HCT116 (cell line): ENCODE data around the gene CCL14. TPM values are rescaled to one million over a fixed set of nuclear protein-coding genes. Genes with fewer than 3 reads are reported as not detected.
"Not testable (repeated sequence)": the region's sequence is repeated elsewhere in the genome, so short reads cannot be mapped to it uniquely, and the experiment has no call there.

Experiments
- ATAC-seq: fragments of 200-7000 bp; cut with Tn5 transposase; 2 replicates; pipeline ENCODE4 v1.9.1; 2020; ENCODE audit warnings: mild to moderate bottlenecking, moderate library complexity
- BruUV-seq: library from RNA; stranded (reverse); fragments of 400-500 nt; replicated peaks from 2 replicates; lab custom pipeline; 2021; lab: Mats Ljungman, UMichigan
- CTCF ChIA-PET: fragments of 300-600 bp; sonication (Branson Sonifier 250); formaldehyde crosslinking; loops from one replicate; lab custom pipeline; 2021; ENCODE audit warnings: antibody characterized with exemption; lab: Charles Lee
- POLR2A ChIA-PET: fragments of 300-600, 350-600 bp; sonication (Branson Sonifier 250); formaldehyde crosslinking; loops from one replicate; lab custom pipeline; 2021; ENCODE audit warnings: antibody characterized with exemption; lab: Charles Lee
- RAD21 ChIA-PET, 2 experiments: fragments of 300-600 bp; sonication (Branson Sonifier 250); formaldehyde crosslinking; loops; one replicate each; lab custom pipeline; 2023; ENCODE audit warnings: low total read pairs in 2 of 2; ENCODE audit not compliant: uncharacterized antibody in 2 of 2, unreplicated experiment in 2 of 2, low non-redundant PET in 1 of 2; lab: Charles Lee
- DNase-seq: peaks from one replicate; pipeline ENCODE4 v3.0.0-alpha.2; 2010; ENCODE audit warnings: low read depth, low spot score
- H2AFZ ChIP-seq: fragments of 200-600 bp; shearing (Covaris generic), sonication (generic); 2 replicates; pipeline ENCODE4 v1.6.1; 2017; ENCODE audit warnings: low read depth, mixed run types, mixed read lengths, antibody characterized with exemption, low read length; ENCODE audit not compliant: poor library complexity, severe bottlenecking
- H3K27ac ChIP-seq: 2 replicates; pipeline ENCODE4 v1.5.1; 2012; ENCODE audit warnings: low read depth, low read length
- H3K27me3 ChIP-seq: fragments of 200-600 bp; sonication (generic); 2 replicates; pipeline ENCODE4 v1.6.1; 2016; ENCODE audit warnings: mixed run types, low read length, mixed read lengths; ENCODE audit not compliant: insufficient read depth
- H3K36me3 ChIP-seq, 2 experiments: fragments of 200-500 bp in 1 of 2; fragments of 200-600 bp in 1 of 2; sonication (Bioruptor generic) in 1 of 2; sonication (generic) in 1 of 2; 2 replicates each; pipeline versions ENCODE4 v1.5.1 to v1.6.1; 2014 to 2016; ENCODE audit warnings: low read length in 2 of 2, inconsistent platforms in 1 of 2, mixed read lengths in 1 of 2, mixed run types in 1 of 2; ENCODE audit not compliant: insufficient read depth in 2 of 2, control insufficient read depth in 1 of 2
- H3K4me1 ChIP-seq, 2 experiments: fragments of 200-600 bp in 1 of 2; sonication (generic) in 1 of 2; 2 replicates each; pipeline versions ENCODE4 v1.5.1 to v1.6.1; 2012 to 2017; ENCODE audit warnings: low read length in 2 of 2, inconsistent platforms in 1 of 2, mild to moderate bottlenecking in 1 of 2, mixed read lengths in 1 of 2, mixed run types in 1 of 2, moderate library complexity in 1 of 2; ENCODE audit not compliant: insufficient read depth in 2 of 2, control insufficient read depth in 1 of 2
- H3K4me2 ChIP-seq: fragments of 200-600 bp; sonication (generic); 2 replicates; pipeline ENCODE4 v1.6.1; 2017; ENCODE audit warnings: mixed run types, low read length, mixed read lengths
- H3K4me3 ChIP-seq, 2 experiments: fragments of 200-600 bp in 1 of 2; sonication (generic) in 1 of 2; replicated peaks in 1 of 2; 2 replicates each; pipeline ENCODE4 v1.5.1; 2011 to 2016; ENCODE audit warnings: low read length in 2 of 2, control low read depth in 1 of 2, low read depth in 1 of 2, mild to moderate bottlenecking in 1 of 2, mixed read lengths in 1 of 2, mixed run types in 1 of 2
- H3K79me2 ChIP-seq: fragments of 200-600 bp; sonication (generic); 2 replicates; pipeline ENCODE4 v1.6.1; 2017; ENCODE audit warnings: mild to moderate bottlenecking, mixed run types, low read length, moderate library complexity, mixed read lengths; ENCODE audit not compliant: insufficient read depth
- H3K9ac ChIP-seq: fragments of 200-600 bp; sonication (generic); 2 replicates; pipeline ENCODE4 v1.6.1; 2016; ENCODE audit warnings: low read length, mixed read lengths
- H3K9me2 ChIP-seq: fragments of 200-600 bp; sonication (generic), shearing (Covaris generic); 2 replicates; pipeline ENCODE4 v1.6.1; 2017; ENCODE audit warnings: mixed run types, mild to moderate bottlenecking, moderate library complexity; ENCODE audit not compliant: insufficient read depth
- H3K9me3 ChIP-seq, 2 experiments: fragments of 200-500 bp in 1 of 2; fragments of 200-600 bp in 1 of 2; sonication (Bioruptor generic) in 1 of 2; sonication (generic) in 1 of 2; 2 replicates each; pipeline ENCODE4 v1.6.1; 2014 to 2017; ENCODE audit warnings: low read length in 2 of 2, mixed read lengths in 2 of 2, inconsistent platforms in 1 of 2, low read depth in 1 of 2, mild to moderate bottlenecking in 1 of 2, mixed run types in 1 of 2, moderate library complexity in 1 of 2; ENCODE audit not compliant: control insufficient read depth in 1 of 2, insufficient read depth in 1 of 2
- H4K20me1 ChIP-seq: fragments of 200-600 bp; sonication (generic), shearing (Covaris generic); 2 replicates; pipeline ENCODE4 v1.6.1; 2017; ENCODE audit warnings: mixed run types, mild to moderate bottlenecking, moderate library complexity; ENCODE audit not compliant: insufficient read depth
- CEBPB ChIP-seq: IDR thresholded peaks from 2 replicates; pipeline ENCODE4 v1.6.1; 2012; ENCODE audit warnings: low read depth
- CTCF ChIP-seq, 3 experiments: fragments of 200-600 bp in 1 of 3; sonication (generic) in 1 of 3; IDR thresholded peaks in 2 of 3; conservative IDR thresholded peaks in 1 of 3; 2 replicates each; pipeline ENCODE4 v1.5.1; 2012 to 2017; ENCODE audit warnings: low read depth in 2 of 3, low read length in 2 of 3, antibody characterized with exemption in 1 of 3, borderline replicate concordance in 1 of 3, control low read depth in 1 of 3, mild to moderate bottlenecking in 1 of 3, mixed read lengths in 1 of 3, mixed run types in 1 of 3, moderate library complexity in 1 of 3; ENCODE audit not compliant: insufficient read depth in 1 of 3
- EZH2phosphoT487 ChIP-seq: fragments of 200-600 bp; IDR thresholded peaks from 2 replicates; pipeline ENCODE4 v1.6.1; 2018; ENCODE audit warnings: antibody characterized with exemption, borderline replicate concordance
- SRF ChIP-seq: IDR thresholded peaks from 2 replicates; pipeline ENCODE4 v1.6.1; 2012; ENCODE audit warnings: low read depth
- intact Hi-C: fragments of 100-400 bp; cut with micrococcal nuclease; formaldehyde crosslinking; loops from 2 replicates; pipeline ENCODE4 v1.10.0; 2022
- total RNA-seq: library from RNA; stranded (reverse); gene quantifications from one replicate; pipeline ENCODE4 v1.2.1, GENCODE V29; 2021; ENCODE audit not compliant: unreplicated experiment
- TF ChIP-seq, protein P1 (sequence below): IDR thresholded peaks from 2 replicates; pipeline ENCODE4 v1.6.1; 2012

The CCL14 gene
- total RNA-seq, 1 experiment from 2014 or later = not detected

- Histone ChIP-seq H3K27me3 (0 out of 2 replicates have a peak, but pooled peaks cover 3% of the 10 kb centered on the region), H3K4me1 (no peaks in the 10 kb centered on the region), H4K20me1 (no peaks in the 10 kb centered on the region), H3K27ac (no peak overlapping the region), H3K9me2 (no peaks in the 10 kb centered on the region), H3K4me3 (no peak overlapping the region), H3K79me2 (no peaks in the 10 kb centered on the region), H3K9me3 (peaks cover 0 to 5% of the 10 kb centered on the region in 2 experiments; a peak in 1 of 4 replicates)
- DNase-seq (no peak), ATAC-seq (no peak)
- ChIA-PET POLR2A (no interaction called here), CTCF (no interaction called here)
- intact Hi-C loops = no loop called here
- TF ChIP-seq, protein P1, sequence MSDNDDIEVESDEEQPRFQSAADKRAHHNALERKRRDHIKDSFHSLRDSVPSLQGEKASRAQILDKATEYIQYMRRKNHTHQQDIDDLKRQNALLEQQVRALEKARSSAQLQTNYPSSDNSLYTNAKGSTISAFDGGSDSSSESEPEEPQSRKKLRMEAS = no peak
- TF ChIP-seq CEBPB (no peak), EZH2phosphoT487 (no peak), CTCF (IDR thresholded peaks at IDR 0.05 in 2 of 3, conservative IDR thresholded peaks at IDR 0.05 in 1 of 3; ENCODE audit: borderline replicate concordance in 1 of 3, insufficient read depth in 1 of 3, low read depth in 2 of 3, low read length in 2 of 3) (no peak), SRF (no peak)
- TF ChIP-seq, all 23 proteins: peak for 0
- no peak overlapping the region for H3K9ac ChIP-seq
- no TSS peak for BruUV-seq
- H3K4me2 ChIP-seq = no peak overlapping the region
- H3K36me3 ChIP-seq = no peaks in the 10 kb centered on the region
- H2AFZ ChIP-seq = no peak overlapping the region
- RAD21 ChIA-PET = no interaction called here
Observed at GRCh38 chr17:35998018-35998545, 11.6 kb upstream of the CCL14 start.

DNA sequence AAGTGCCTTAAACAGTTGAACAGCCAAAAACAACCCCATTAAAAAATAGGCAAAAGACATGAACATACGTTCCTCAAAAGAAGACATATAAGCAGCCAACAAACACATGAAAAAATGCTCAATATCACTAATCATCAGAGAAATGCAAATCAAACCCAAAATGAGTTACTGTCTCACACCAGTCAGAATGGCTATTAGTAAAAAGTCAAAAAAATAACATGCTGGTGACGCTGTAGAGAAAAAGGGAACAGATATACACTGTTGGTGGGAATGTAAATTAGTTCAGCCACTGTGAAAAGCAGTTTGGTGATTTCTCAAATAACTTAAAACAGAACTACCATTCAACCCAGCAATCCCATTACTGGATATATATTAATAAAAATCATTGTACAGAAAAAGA is 8.8 kb upstream of the CCL14 start:
- CTCF ChIA-PET = interaction anchor here (1.4 kb wide), 1 partner anchor 20 kb away, joined by 4 read pairs; no protein-coding TSS in a partner anchor
- H3K9me3 ChIP-seq, H3K4me3 ChIP-seq, BruUV-seq, H3K27ac ChIP-seq, POLR2A ChIA-PET, H3K4me1 ChIP-seq, H3K9me2 ChIP-seq, H2AFZ ChIP-seq, intact Hi-C loops, H3K79me2 ChIP-seq, H3K4me2 ChIP-seq, DNase-seq, H3K27me3 ChIP-seq, H4K20me1 ChIP-seq, H3K9ac ChIP-seq, ATAC-seq, H3K36me3 ChIP-seq, RAD21 ChIA-PET: not testable (repeated sequence)
